ENCODE data around the gene TALDO1.
A peak's percentile ranks its signal among the peaks of the same experiment; 100 is the strongest.

The TALDO1 gene

GRCh38 chr11:747158-748006 lies at the start of gene TALDO1:
Gene TALDO1 (plus strand): TSS chr11:747464. CDS start chr11:747482, 18 bp downstream.
- FAIRE-seq = peak; percentile 47
- DNase-seq (ENCODE audit: insufficient read length, low spot score) = peak; percentile 98

DNA sequence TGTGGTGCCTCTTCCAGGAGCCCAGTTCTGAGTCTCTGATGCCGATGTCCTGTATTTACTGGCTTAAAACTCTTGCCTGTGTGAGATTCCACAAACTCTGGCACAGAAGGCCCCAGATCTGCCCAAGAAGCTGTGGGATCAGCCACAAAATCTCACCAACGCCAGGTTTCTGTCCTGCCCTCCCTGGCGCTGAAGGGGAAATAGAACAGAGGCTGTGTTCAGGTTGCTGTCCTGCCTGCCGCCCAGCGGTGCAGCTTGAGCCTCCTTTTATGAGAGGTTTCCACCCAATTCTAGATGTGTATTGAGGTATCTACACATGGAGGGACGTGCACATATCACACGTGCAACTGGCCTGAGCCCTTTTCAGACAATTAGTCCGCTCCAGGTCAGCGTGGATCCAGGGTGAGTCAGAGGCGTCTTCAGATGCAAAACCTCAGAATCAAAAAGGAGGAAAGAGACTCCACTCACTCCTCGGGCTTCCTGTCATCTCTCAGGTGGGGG lies 49.4 kb upstream of the TALDO1 start:
- FAIRE-seq (no peak), DNase-seq (ENCODE audit: insufficient read length, low spot score) (no peak)

- no peak for FAIRE-seq
- DNase-seq (ENCODE audit: insufficient read length, low spot score) = no peak
These were observed 48.7 kb upstream of the TALDO1 start for GRCh38 chr11:698493-699115.

DNA sequence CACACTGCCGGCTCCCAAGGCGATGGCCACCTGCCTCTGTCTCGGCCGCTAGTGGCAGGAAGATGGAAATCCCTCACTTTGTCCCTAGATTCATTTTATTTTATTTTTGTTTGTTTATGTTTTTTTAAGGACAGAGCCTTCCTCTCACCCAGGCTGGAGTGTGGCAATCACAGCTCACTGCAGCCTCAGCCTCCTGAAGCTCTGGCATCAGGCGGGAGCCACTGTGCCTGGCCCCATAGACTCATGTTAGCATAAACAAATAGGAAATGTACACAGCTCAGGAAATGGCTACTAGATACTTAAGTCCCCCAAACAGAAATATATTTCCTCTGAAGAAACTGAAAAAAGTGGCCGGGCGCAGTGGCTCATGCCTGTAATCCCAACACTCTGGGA lies 48.2 kb upstream of the TALDO1 start:
- DNase-seq (ENCODE audit: insufficient read length, low spot score) = no peak
- no peak for FAIRE-seq

DNA sequence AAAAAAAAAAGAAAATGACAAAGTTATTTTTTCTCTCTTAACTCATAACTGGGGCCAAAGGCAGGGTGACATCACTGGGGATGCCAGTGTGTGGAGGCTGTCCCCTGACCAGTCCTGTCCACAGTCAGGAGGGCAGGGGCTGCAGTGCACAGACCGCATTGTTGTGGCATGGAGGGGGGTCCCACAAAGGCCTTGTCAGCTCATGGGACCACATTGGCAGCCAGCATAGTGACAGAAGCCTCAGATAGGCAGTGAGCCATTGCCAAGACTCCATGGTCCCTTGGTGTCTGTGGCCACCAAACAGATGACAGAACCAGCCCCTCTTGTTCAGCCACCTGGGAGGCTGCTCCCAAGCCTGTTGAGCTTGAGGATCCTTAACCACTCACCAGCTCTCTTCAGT lies 47.5 kb upstream of the TALDO1 start:
- FAIRE-seq = no peak
- no peak for DNase-seq (ENCODE audit: insufficient read length, low spot score)

- no peak for DNase-seq (ENCODE audit: insufficient read length, low spot score)
- no peak for FAIRE-seq
These were observed 45.4 kb upstream of the TALDO1 start for GRCh38 chr11:701741-702461.

DNA sequence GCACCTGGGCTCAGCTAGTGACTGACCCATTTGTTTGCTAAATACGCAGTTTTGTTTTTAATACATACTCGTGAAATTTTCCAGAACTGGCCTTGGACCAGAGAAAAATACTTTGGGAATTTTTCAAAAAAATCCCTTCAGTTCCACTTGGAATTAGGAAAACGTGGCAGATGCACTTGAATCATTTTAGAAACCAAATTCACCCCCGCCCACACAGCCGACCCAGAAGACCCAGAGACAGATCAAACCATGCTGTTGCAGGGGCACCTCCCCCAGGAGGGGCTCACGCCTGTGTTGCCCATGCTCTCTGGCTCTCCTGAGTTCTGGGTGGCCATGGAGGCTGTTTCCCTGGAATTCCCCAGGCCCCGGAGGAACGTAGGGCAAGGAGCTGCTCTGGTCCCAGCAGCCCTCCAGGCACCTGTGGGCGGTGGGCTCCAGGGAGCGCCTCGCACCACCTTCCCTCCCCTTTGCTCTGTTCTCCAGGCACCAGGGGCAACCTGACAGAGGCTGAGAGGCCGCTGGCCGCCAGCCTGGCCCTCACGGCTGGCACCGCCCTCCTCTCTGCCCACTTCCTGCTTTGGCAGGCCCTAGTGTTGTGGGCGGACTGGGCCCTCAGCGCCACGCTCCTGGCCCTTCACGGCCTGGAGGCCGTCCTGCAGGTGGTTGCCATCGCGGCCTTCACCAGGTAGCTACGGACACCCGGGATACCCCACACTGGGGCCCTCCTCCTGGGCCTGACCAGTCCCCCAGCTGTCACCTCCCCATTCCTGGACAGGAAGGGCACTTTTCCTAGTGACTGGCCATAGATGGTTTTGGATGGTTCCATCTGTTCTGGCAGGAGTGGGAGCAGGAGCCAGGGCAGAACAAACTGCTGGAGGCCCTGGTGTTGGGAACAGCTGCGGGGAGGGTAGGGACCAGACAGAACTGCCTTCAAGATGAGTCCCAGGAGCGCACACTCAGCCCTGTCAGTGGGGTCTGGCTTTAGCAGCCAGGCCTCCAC lies 44.5 kb upstream of the TALDO1 start:
- DNase-seq (ENCODE audit: insufficient read length, low spot score) = no peak
- FAIRE-seq = no peak

DNA sequence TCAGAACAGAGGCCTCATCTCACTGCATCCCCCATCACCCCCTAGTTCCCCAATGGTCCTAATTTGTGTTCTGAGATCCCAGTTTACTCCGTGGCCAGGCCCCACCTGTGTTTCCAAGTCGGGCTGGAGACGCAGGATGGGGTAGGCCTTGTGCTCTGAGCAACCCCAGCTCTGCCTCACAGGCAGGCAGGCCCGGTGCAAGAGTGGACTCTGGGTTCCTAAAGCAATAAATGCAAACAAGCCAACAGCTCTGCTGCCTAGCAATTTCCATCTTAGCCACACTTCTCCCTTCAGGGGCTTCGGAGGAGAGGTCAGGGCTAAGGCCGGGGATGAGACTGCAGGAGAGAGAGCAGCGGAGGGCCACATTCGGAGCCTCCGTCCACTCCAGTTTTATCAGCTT lies 43.8 kb upstream of the TALDO1 start:
- no peak for FAIRE-seq
- no peak for DNase-seq (ENCODE audit: insufficient read length, low spot score)

DNA sequence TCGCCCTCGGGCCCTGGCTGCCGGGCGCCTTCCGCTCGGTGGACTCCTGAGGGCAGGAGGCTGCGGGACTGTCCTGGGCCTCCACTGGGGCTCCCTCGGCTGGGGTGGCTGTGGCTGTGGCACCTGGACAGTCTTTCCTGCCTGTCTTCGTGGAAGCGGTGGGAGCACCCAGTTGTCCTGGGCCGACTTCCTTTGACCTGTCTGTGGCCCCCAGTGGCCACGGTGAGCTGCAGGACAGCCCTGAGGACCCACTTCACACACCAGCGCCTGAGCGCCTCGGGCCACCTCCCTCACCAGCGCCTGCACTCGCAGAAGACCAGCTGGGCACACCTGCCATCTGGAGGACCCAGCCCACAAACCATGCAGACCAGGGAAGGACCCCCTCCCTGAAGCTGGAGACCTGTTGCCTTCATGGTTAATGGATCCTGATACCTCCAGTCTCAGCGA lies 43.0 kb upstream of the TALDO1 start:
- FAIRE-seq = no peak
- no peak for DNase-seq (ENCODE audit: insufficient read length, low spot score)

GRCh38 chr11:704781-705645 lies 42.3 kb upstream of the TALDO1 start:
- FAIRE-seq (no peak), DNase-seq (ENCODE audit: insufficient read length, low spot score) (no peak)

GRCh38 chr11:705646-706438 lies 41.4 kb upstream of the TALDO1 start, which contains the start of gene EPS8L2:
Gene EPS8L2 (plus strand): TSS chr11:706231. CDS start chr11:709408, 3,177 bp downstream.
- DNase-seq (ENCODE audit: insufficient read length, low spot score) (no peak), FAIRE-seq (no peak)

GRCh38 chr11:706439-706956 lies 40.8 kb upstream of the TALDO1 start:
- DNase-seq (ENCODE audit: insufficient read length, low spot score) = no peak
- no peak for FAIRE-seq

DNA sequence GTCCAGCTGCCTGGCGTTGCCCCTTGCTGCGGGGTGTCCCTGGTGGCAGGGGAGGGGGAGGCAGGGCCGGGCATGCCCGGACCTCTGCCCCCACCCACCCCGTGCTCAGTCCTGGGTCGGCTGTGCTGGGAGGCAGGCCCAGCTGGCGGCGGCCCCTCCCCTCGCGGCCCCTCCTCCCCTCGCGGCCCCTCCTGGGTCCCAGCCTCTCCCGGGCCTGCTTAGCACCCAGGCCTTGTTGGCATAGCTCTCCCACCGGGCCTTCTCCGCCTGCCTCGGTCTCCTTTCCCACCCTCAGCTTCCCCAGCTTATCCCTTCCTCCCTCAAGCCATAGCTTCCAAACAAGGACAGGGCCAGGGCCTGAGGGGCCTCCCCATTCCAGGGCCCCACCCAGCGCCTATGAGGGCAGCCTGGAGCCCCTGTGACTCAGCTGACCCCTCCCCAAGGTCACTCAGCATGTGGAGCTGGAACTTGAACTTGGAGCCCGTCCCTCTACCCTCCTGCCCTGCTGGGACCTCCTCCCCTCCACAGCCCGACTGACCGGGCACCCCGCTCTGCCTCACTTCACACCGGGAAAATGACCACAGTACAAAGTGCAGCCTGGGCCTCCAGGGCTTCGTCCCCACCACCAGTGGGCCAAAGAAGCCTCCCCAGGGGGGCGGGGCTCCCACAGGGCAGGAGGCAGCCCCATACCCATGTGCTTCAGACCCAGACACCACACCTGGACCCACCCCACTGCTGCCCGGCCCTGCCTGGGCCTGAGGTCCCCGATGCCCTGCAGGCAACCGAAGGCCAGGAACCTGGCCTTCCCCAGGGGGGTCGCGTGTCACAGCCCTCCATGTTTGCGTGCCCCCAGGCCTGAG lies 40.1 kb upstream of the TALDO1 start:
- no peak for FAIRE-seq

DNA sequence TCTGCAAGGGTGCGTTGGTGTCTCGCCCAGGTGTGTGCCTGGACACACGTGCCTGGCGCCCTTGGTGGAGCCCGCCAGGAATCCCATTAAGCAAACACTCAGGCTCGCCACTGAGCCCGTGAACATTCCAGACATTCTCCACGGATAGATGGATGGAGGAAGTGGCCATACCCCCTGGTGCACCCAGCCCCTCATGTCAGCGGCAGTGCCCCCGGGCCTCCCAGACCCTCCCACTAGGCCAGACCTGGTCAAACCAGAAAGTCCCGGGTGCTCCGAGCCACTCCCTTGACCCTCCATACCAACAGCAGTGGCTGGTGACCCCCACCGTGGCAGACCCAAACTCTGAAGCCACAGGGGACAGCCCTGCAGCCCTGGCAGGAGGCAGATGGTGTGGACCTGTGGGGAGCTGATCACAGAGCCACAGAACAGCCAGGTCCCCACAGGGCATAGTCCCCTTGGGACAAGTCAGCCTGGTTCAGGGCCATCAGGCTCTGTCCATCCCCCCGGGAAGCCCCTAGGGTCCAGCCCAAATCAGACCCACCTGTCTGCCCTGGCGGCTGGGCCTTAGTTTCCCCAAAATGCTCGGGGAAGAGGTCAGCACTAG lies 39.3 kb upstream of the TALDO1 start:
- FAIRE-seq (no peak), DNase-seq (ENCODE audit: insufficient read length, low spot score) (no peak)

More for the DNA sequence above, 40.1 kb upstream of the TALDO1 start:
- DNase-seq (ENCODE audit: insufficient read length, low spot score) = no peak

GRCh38 chr11:708511-708910 lies 38.8 kb upstream of the TALDO1 start:
- no peak for FAIRE-seq

GRCh38 chr11:709109-709997 lies 37.9 kb upstream of the TALDO1 start:
- FAIRE-seq (no peak), DNase-seq (ENCODE audit: insufficient read length, low spot score) (no peak)

More at GRCh38 chr11:708511-708910, 38.8 kb upstream of the TALDO1 start:
- DNase-seq (ENCODE audit: insufficient read length, low spot score) = no peak
